RKO (cell line): ENCODE results near the gene MOCS1.

Experiments
- DNase-seq: peaks from one replicate; pipeline ENCODE4 v3.0.0-alpha.2; 2016; ENCODE audit warnings: low spot score

Gene MOCS1

GRCh38 chr6:39948199-39948791, 14.0 kb upstream of the MOCS1 start:
- no peak for DNase-seq

GRCh38 chr6:39947611-39948068, 13.4 kb upstream of the MOCS1 start:
- DNase-seq, result no peak

- DNase-seq, result no peak
Observed at GRCh38 chr6:39945626-39946025, 11.4 kb upstream of the MOCS1 start.

GRCh38 chr6:39942903-39943580, 8.8 kb upstream of the MOCS1 start:
- DNase-seq, result no peak

- no peak for DNase-seq
Observed at GRCh38 chr6:39941820-39942219, 7.6 kb upstream of the MOCS1 start.

- no peak for DNase-seq
Observed at GRCh38 chr6:39941138-39941537, 6.9 kb upstream of the MOCS1 start.

- DNase-seq, result no peak
Observed at GRCh38 chr6:39938773-39939654, 4.8 kb upstream of the MOCS1 start.

- no peak for DNase-seq
Observed at GRCh38 chr6:39937686-39938333, 3.5 kb upstream of the MOCS1 start.

GRCh38 chr6:39936857-39937256, 2.6 kb upstream of the MOCS1 start:
- no peak for DNase-seq

GRCh38 chr6:39935241-39935640, 979 bp upstream of the MOCS1 start:
- no peak for DNase-seq

GRCh38 chr6:39933669-39934130, 562 bp downstream of the MOCS1 start:
- DNase-seq, result no peak

- DNase-seq, result no peak
Observed at GRCh38 chr6:39932386-39932910, 1.8 kb downstream of the MOCS1 start.

GRCh38 chr6:39931607-39932006, 2.7 kb downstream of the MOCS1 start:
- no peak for DNase-seq

GRCh38 chr6:39930540-39930939, 3.7 kb downstream of the MOCS1 start:
- no peak for DNase-seq

- DNase-seq, result no peak
Observed at GRCh38 chr6:39929733-39930461, 4.4 kb downstream of the MOCS1 start.

- DNase-seq, result no peak
Observed at GRCh38 chr6:39929039-39929732, 5.1 kb downstream of the MOCS1 start.

GRCh38 chr6:39927159-39927558, 7.1 kb downstream of the MOCS1 start:
- no peak for DNase-seq

GRCh38 chr6:39926668-39927067, 7.6 kb downstream of the MOCS1 start:
- DNase-seq, result no peak

GRCh38 chr6:39925931-39926290, 8.4 kb downstream of the MOCS1 start:
- DNase-seq, result no peak

- DNase-seq, result no peak
Observed at GRCh38 chr6:39925191-39925930, 8.9 kb downstream of the MOCS1 start.
